Colonic mucosa (tissue), 4 donors: ENCODE measurements around the gene PPP1R9B. TPM values are rescaled to one million over a fixed set of nuclear protein-coding genes. Genes with fewer than 3 reads are reported as not detected.

ENCODE experiments used
- DNase-seq: peaks from one replicate; pipeline ENCODE4 v3.0.0-alpha.2; 2020
- H3K27ac ChIP-seq: fragments of 200-600 bp; one replicate; pipeline ENCODE4 v1.8.0; 2021
- H3K27me3 ChIP-seq: fragments of 200-600 bp; one replicate; pipeline ENCODE4 v1.8.0; 2021
- H3K36me3 ChIP-seq: fragments of 200-600 bp; one replicate; pipeline ENCODE4 v1.8.0; 2021
- H3K4me1 ChIP-seq: fragments of 200-600 bp; one replicate; pipeline ENCODE4 v1.8.0; 2021; ENCODE audit warnings: mild to moderate bottlenecking
- H3K4me3 ChIP-seq: fragments of 200-600 bp; one replicate; pipeline ENCODE4 v1.8.0; 2021
- H3K9ac ChIP-seq, 2 donors: one replicate each; pipeline ENCODE4 v1.7.0; 2013; ENCODE audit warnings: control low read depth in 2 of 2, low read depth in 2 of 2, low read length in 2 of 2
- H3K9me3 ChIP-seq: fragments of 200-600 bp; one replicate; pipeline ENCODE4 v1.8.0; 2021
- intact Hi-C: fragments of 100-400 bp; cut with DNase I; formaldehyde crosslinking; loops from one replicate; pipeline ENCODE4 v1.14.1; 2022
- total RNA-seq, 2 donors: library from RNA; stranded (reverse); fragmentation: NEBNext Ultra II Directional in 1 of 2; extraction: Animal tissue kit (Norgen Biotek cat#: 25700) in 1 of 2; gene quantifications; one replicate each; pipeline ENCODE4 v1.2.1, GENCODE V29; 2021
- TF ChIP-seq, protein P1 (sequence below): fragments of 200-600 bp; IDR thresholded peaks from one replicate; pipeline ENCODE4 v1.8.0; 2022; ENCODE audit warnings: antibody characterized with exemption, mild to moderate bottlenecking
- donor health status: healthy.
- donor health status: DM: no; HTN: no; CAD: no.
- donor health status: DM: no; HTN: no; CAD: no.

The PPP1R9B gene
- total RNA-seq, 2 donors from 2014 or later = 36.6 to 43.2 TPM

DNA sequence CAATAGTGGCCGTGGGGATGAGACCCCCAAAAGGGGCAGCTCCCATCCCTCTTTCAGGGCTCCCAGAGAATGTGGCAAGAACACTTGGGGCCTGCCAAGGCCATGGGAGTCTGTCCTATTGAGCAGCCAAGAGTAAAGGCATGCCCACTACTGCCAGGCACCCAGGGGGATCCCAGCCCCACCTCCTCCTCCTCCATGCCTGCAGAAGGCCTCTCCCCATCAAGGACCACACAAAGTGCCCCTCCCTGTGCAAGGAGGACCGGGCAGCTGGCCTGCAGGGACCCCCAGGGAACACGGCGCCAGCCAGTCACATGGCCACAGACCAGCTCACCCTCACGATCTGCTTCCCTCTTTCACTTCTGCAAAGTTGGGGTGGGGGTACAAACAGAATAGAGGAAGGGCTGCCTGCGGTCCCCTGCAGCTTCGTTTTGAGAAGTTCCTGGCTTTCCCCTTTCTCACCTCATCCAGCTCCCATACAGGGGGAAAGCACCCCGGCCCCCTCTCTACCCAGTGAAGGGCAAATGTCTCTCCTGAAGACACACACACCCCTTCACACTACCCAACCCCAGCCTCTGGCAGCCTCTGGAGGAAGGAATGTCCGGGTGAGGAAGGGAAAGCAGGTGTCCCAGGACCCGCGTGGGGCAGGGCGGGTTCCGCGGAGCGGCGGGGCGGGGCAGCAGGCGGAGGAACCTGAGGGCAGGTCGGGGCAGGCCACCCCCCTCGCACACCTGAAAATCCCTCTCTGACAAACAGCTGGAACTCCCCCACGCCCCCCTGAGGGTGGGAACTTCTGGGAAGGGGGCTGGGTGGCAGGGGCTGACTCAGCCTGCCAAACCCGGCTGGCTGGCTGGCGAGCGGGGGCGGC, 2.0 kb downstream of the PPP1R9B start:
- Histone ChIP-seq H3K4me3 (peak overlapping the region; percentile 87), H3K4me1 (peaks cover 9% of the 10 kb centered on the region), H3K9ac (peak overlapping the region; percentile 78 to 89), H3K9me3 (no peaks in the 10 kb centered on the region), H3K36me3 (no peaks in the 10 kb centered on the region), H3K27ac (peak overlapping the region; percentile 91), H3K27me3 (no peaks in the 10 kb centered on the region)
- peak; percentile 79 for DNase-seq
- TF ChIP-seq, protein P1, sequence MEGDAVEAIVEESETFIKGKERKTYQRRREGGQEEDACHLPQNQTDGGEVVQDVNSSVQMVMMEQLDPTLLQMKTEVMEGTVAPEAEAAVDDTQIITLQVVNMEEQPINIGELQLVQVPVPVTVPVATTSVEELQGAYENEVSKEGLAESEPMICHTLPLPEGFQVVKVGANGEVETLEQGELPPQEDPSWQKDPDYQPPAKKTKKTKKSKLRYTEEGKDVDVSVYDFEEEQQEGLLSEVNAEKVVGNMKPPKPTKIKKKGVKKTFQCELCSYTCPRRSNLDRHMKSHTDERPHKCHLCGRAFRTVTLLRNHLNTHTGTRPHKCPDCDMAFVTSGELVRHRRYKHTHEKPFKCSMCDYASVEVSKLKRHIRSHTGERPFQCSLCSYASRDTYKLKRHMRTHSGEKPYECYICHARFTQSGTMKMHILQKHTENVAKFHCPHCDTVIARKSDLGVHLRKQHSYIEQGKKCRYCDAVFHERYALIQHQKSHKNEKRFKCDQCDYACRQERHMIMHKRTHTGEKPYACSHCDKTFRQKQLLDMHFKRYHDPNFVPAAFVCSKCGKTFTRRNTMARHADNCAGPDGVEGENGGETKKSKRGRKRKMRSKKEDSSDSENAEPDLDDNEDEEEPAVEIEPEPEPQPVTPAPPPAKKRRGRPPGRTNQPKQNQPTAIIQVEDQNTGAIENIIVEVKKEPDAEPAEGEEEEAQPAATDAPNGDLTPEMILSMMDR = no peak
- intact Hi-C loops = no loop called here

DNA sequence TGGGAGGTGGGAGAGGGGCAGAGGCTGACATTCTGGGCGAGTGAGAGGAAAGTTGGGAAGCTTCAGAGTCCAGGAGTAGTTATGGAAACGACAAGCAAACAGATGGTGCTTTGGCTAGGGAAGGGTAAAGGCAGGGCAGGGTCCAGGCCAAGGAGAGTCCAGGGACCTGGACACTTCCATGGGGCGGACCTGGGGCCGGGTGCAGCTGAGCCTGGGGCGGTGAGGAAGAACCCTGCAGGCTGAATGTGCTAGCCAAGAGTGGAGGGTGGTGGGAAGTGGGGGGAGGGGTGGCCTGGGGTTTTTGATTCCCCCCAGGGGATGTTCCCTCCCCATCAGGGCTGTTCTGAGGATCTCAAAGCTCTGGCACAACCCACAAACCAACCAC, 2.6 kb downstream of the PPP1R9B start:
- Histone ChIP-seq H3K4me3 (peak overlapping the region; percentile 87), H3K9me3 (no peaks in the 10 kb centered on the region), H3K4me1 (peaks cover 9% of the 10 kb centered on the region), H3K9ac (peak overlapping the region; percentile 78 to 89), H3K36me3 (no peaks in the 10 kb centered on the region), H3K27ac (peak overlapping the region; percentile 91), H3K27me3 (no peaks in the 10 kb centered on the region)
- TF ChIP-seq, protein P1 = no peak
- intact Hi-C loops = no loop called here
- no peak for DNase-seq

DNA sequence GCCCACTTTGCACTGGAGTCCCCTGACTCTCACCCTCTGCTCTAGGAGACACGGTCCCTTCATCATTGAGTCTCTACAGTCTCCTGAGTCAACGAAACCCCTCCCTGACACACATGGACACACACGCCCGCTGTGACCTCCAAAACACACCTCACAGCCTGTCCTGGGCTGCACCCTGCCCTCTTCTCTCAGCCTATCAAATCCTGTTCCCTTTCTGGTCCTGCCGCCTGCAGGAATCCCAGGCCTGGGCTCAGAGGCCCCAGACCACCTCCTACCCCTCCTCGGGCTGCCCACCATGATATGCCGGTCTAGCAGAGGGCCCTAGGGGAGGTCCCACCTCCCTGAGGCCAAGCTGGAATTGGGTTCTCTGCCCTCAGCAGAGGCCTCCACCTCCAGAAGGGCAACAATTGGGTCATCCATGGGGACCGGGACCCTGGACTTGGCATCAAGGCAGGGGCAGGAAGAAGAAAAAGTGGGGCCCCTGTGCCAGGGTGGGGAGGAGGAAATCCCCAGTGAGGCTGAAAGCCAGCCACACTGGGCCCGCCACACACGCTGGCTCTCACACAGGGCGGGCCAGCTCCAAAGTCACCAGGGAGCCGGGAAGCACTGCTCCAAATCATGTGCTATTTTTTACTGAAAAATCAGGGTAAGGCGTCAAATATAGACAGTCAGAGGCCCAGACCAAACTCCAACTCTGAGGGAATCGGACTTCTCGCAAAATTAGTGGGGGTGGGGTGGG, 3.4 kb downstream of the PPP1R9B start:
- DNase-seq = no peak
- Histone ChIP-seq H3K27me3 (no peaks in the 10 kb centered on the region), H3K4me1 (peaks cover 9% of the 10 kb centered on the region), H3K36me3 (no peaks in the 10 kb centered on the region), H3K4me3 (peak overlapping the region; percentile 87), H3K9ac (peak overlapping the region; percentile 78 to 89), H3K9me3 (no peaks in the 10 kb centered on the region), H3K27ac (peak overlapping the region; percentile 91)
- TF ChIP-seq, protein P1 = no peak
- intact Hi-C loops = no loop called here

DNA sequence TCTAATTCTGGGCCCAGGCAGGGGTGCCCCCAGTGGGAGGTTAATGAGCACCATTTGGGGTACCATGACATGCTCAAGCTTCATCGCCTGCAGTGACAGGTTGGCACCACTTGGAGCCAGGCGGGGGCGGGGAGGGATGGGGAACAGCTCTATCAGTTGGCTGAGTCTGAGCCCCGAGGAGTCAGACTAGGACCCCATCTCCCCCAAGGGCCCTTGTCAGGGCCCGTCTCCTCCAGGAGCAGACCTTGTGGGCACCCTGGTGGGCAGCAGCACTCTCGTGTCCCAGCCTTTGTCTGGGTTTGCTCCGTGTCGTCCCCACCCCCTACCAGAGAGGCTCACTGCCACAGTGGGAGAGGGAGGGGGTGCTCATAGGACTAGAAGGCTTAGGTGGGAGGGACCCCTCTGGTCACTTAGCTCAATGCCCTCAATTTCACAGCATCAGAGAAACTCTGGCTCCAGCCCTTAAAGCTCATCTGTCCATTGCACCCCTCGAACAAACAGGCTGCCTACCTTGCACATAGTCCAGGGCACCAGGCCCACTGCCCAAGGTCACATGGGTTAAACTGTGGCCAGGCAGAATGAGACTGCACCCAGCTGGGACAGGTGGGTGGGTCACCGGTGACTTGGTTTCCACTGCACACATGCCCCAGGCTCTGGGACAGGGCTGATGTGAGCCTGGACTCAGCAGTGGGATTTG, 4.1 kb downstream of the PPP1R9B start:
- no peaks in the 10 kb centered on the region for H3K36me3 ChIP-seq
- no peaks in the 10 kb centered on the region for H3K9me3 ChIP-seq
- H3K27ac ChIP-seq = no peak overlapping the region
- intact Hi-C loops = no loop called here
- H3K27me3 ChIP-seq = no peaks in the 10 kb centered on the region
- DNase-seq = no peak
- H3K9ac ChIP-seq = peak overlapping the region; percentile 78 to 89
- peak overlapping the region; percentile 87 for H3K4me3 ChIP-seq
- H3K4me1 ChIP-seq = peaks cover 9% of the 10 kb centered on the region
- TF ChIP-seq, protein P1 = no peak

DNA sequence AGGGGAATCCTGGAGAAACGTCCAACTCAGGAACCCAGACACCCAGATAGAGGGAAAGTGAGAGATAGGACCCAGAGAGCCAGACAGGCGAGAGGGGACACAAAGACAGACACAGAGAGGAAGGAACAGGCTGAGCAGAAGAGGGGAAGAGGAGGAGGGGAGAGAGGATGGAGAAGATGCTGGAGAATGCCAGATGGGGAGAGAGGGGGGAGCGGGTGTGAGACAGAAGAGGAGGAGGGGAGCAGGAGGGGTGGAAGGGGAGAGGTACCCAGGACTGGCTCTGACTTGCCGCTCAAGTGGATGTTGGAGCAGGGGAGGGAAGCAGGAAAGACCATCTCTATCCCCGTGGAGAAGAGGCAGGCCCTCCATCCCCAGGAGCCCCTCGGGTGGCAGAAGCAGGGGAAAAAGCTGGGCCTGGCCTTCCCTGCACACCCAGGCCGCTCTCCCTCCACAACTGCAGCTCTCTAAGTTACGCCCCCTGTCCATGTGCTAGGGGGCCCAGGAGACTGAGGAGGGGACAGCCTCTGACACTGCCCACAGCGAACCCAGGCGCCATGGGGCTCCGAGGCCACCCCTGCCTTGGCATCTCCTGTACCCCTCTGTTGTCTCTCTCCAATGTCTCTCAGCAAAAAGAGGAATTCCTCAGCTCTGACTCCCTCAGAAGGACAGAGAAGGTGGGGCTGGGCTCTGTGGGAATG, 4.8 kb downstream of the PPP1R9B start:
- Histone ChIP-seq H3K4me1 (peaks cover 9% of the 10 kb centered on the region), H3K36me3 (no peaks in the 10 kb centered on the region), H3K9me3 (no peaks in the 10 kb centered on the region), H3K9ac (no peak overlapping the region), H3K27me3 (no peaks in the 10 kb centered on the region), H3K4me3 (no peak overlapping the region), H3K27ac (no peak overlapping the region)
- DNase-seq = no peak
- TF ChIP-seq, protein P1 = no peak
- intact Hi-C loops = no loop called here
